ENCODE results near the gene CLSTN3.

DNA sequence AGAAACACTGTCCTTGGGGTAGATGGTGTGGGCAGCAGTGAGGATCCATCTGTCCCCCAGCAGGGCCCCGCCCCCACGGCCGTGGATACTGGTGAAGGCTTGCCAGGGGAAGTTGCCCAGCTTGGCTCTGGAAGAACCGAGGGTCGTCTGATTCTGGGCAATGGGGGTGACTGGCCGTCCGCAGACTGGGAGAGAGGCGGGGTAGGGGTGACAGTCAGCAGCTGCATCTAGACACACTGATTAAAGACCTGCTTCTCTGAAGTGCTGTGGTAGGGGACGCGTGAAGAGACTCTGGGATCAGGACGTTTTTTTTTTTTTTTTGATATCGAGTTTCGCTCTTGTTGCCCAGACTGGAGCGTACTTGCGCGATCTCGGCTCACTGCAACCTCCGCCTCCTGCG is 33.2 kb upstream of the CLSTN3 start:
- TF ChIP-seq CTCF (IDR thresholded peaks at IDR 0.05; ENCODE audit: low read depth, low read length, poor library complexity, severe bottlenecking) = no peak
- TF ChIP-seq EZH2phosphoT487 (IDR thresholded peaks at IDR 0.05; ENCODE audit: borderline replicate concordance, low read length) = no peak
